KOPT-K1 (cell line): ENCODE measurements around the gene ADAMTS13.

ENCODE experiments used
- H3K27ac ChIP-seq: fragments of 200-600 bp; sonication (generic); 2 replicates; pipeline ENCODE4 v1.5.1; 2016; ENCODE audit warnings: antibody characterized with exemption, mild to moderate bottlenecking, low read depth, low read length; ENCODE audit not compliant: poor library complexity, severe bottlenecking
- H3K36me3 ChIP-seq: fragments of 200-600 bp; sonication (generic); 2 replicates; pipeline ENCODE4 v1.5.1; 2017; ENCODE audit warnings: antibody characterized with exemption, mild to moderate bottlenecking, low read length, moderate library complexity; ENCODE audit not compliant: insufficient read depth
- H3K9me3 ChIP-seq: fragments of 200-600 bp; sonication (generic); 2 replicates; pipeline ENCODE4 v1.5.1; 2017; ENCODE audit warnings: antibody characterized with exemption, low read length, mild to moderate bottlenecking; ENCODE audit not compliant: insufficient read depth, poor library complexity, severe bottlenecking

ADAMTS13 gene

DNA sequence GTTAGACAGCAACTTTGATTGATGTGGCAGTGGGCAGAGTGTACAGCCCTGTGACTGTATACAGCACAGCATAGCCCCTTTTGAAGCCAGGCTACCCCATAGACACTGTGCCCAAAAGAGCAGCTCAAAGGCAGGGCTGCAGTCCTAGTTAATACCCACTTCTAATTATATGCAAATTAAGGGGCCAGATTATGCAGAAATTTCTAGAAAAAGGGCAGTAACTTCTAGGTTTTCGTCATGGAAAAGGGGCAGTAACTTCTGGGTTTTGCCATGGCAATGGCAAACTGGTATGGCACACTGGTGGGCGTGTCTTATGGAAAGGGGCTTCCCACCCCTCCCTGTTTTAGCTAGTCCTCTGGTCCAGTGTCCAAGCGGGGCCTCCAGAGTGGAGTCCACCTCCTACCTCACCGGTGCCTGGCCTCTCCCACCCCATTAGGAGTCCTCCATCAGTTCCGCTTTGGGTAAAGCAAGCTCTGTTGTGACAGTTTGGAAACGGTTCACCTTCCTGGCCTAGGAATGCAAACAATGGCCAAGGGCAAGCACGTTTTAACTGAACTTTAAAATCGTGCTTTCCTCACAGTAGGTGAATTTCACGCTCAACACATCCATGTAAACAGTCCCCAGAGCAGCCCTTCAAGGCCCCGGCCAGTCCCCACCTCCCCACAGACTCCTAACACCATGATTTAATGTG is 5.6 kb downstream of the ADAMTS13 start:
- H3K27ac ChIP-seq: no peak overlapping the region

GRCh38 chr9:133428617-133429101 is 6.5 kb downstream of the ADAMTS13 start:
- Histone ChIP-seq H3K36me3 (no peaks in the 10 kb centered on the region), H3K9me3 (no peaks in the 10 kb centered on the region), H3K27ac (no peak overlapping the region)

More for the DNA sequence above, 5.6 kb downstream of the ADAMTS13 start:
- Histone ChIP-seq H3K9me3 (no peaks in the 10 kb centered on the region), H3K36me3 (no peaks in the 10 kb centered on the region)

- no peaks in the 10 kb centered on the region for H3K36me3 ChIP-seq
- no peak overlapping the region for H3K27ac ChIP-seq
These were observed 7.0 kb downstream of the ADAMTS13 start for GRCh38 chr9:133429214-133429613.

GRCh38 chr9:133429641-133430161 is 7.5 kb downstream of the ADAMTS13 start:
- H3K36me3 ChIP-seq: no peaks in the 10 kb centered on the region
- no peaks in the 10 kb centered on the region for H3K9me3 ChIP-seq
- H3K27ac ChIP-seq: no peak overlapping the region

More at GRCh38 chr9:133429214-133429613, 7.0 kb downstream of the ADAMTS13 start:
- no peaks in the 10 kb centered on the region for H3K9me3 ChIP-seq

GRCh38 chr9:133430244-133430643 is 8.1 kb downstream of the ADAMTS13 start:
- Histone ChIP-seq H3K9me3 (no peaks in the 10 kb centered on the region), H3K27ac (no peak overlapping the region), H3K36me3 (no peaks in the 10 kb centered on the region)

GRCh38 chr9:133433351-133433843 is 11.2 kb downstream of the ADAMTS13 start:
- Histone ChIP-seq H3K27ac (no peak overlapping the region), H3K36me3 (no peaks in the 10 kb centered on the region), H3K9me3 (no peaks in the 10 kb centered on the region)

- Histone ChIP-seq H3K36me3 (no peaks in the 10 kb centered on the region), H3K27ac (no peak overlapping the region), H3K9me3 (no peaks in the 10 kb centered on the region)
These were observed 14.5 kb downstream of the ADAMTS13 start for GRCh38 chr9:133436681-133437080.

- no peak overlapping the region for H3K27ac ChIP-seq
- H3K36me3 ChIP-seq: no peaks in the 10 kb centered on the region
- H3K9me3 ChIP-seq: no peaks in the 10 kb centered on the region
These were observed 15.8 kb downstream of the ADAMTS13 start for GRCh38 chr9:133437753-133438531.

- Histone ChIP-seq H3K9me3 (no peaks in the 10 kb centered on the region), H3K27ac (no peak overlapping the region), H3K36me3 (no peaks in the 10 kb centered on the region)
These were observed 17.2 kb downstream of the ADAMTS13 start for GRCh38 chr9:133439337-133439736.

GRCh38 chr9:133440874-133441273 is 18.7 kb downstream of the ADAMTS13 start:
- Histone ChIP-seq H3K36me3 (no peaks in the 10 kb centered on the region), H3K27ac (no peak overlapping the region), H3K9me3 (no peaks in the 10 kb centered on the region)

- Histone ChIP-seq H3K36me3 (no peaks in the 10 kb centered on the region), H3K9me3 (no peaks in the 10 kb centered on the region), H3K27ac (no peak overlapping the region)
These were observed 19.4 kb downstream of the ADAMTS13 start for GRCh38 chr9:133441571-133441970.

- Histone ChIP-seq H3K9me3 (no peaks in the 10 kb centered on the region), H3K27ac (no peak overlapping the region), H3K36me3 (no peaks in the 10 kb centered on the region)
These were observed 21.1 kb downstream of the ADAMTS13 start for GRCh38 chr9:133443248-133443647.

DNA sequence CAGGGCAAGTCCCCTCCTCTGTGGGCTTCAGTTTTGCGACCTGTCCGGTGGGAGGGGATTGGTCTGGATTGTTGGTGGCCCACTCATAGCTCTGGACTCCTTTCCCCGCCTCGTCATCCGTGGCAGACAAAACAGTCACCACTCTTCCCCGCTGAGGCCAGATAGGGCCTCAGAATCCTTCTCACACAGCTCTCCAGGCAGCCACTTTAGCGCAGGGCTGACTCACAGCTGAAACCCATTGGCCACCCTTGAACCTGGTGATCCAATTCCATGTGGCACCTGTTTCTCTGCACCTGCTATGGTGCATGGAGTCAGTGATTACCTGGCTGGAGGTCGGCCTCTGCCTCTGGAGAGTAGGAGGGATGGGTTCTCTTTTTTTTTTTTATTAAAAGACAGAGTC is 21.8 kb downstream of the ADAMTS13 start:
- H3K27ac ChIP-seq: no peak overlapping the region
- H3K9me3 ChIP-seq: no peaks in the 10 kb centered on the region
- no peaks in the 10 kb centered on the region for H3K36me3 ChIP-seq

GRCh38 chr9:133445293-133445969 is 23.3 kb downstream of the ADAMTS13 start:
- Histone ChIP-seq H3K9me3 (no peaks in the 10 kb centered on the region), H3K27ac (no peak overlapping the region), H3K36me3 (no peaks in the 10 kb centered on the region)

DNA sequence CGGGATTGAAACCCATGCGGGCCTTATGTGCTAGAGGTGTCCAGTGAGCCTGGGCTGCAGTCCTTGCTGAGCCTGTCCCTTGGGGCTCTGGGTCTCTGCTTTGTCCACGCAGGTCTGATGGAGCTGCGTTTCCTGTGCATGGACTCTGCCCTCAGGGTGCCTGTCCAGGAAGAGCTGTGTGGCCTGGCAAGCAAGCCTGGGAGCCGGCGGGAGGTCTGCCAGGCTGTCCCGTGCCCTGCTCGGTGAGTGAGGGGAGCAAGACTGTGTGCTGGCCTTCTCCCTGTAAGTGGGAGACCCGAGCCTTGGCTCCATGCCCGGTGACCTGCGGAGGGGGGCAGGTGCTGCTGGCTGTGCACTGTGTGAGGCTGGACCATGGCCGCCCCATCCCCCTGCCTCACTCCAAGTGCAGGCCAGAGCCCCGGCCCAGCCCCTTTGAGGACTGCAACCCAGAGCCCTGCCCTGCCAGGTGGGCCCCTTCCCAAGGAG is 26.4 kb downstream of the ADAMTS13 start:
- Histone ChIP-seq H3K27ac (no peak overlapping the region), H3K36me3 (no peaks in the 10 kb centered on the region), H3K9me3 (no peaks in the 10 kb centered on the region)
